Heart right ventricle (tissue), 16 donors: ENCODE measurements around the gene RIPK1. TPM values are rescaled to one million over a fixed set of nuclear protein-coding genes. Genes with fewer than 3 reads are reported as not detected.
"Not testable (repeated sequence)": the region's sequence is repeated elsewhere in the genome, so short reads cannot be mapped to it uniquely, and the experiment has no call there.

ENCODE experiments used
- ATAC-seq, 8 donors: fragments of 200-7000 bp; cut with Tn5 transposase; one replicate each; pipeline ENCODE4 v1.9.1; 2020; ENCODE audit warnings: mild to moderate bottlenecking in 8 of 8, moderate library complexity in 8 of 8, moderate number of reproducible peaks in 1 of 8
- DNase-seq, 2 donors: peaks; one replicate each; pipeline ENCODE4 v3.0.0-alpha.2; 2020
- H3K27ac ChIP-seq, 10 donors: fragments of 200-600 bp; sonication (generic) in 2 of 10; one replicate each; pipeline versions ENCODE4 v1.5.0 to v1.8.0; 2020 to 2022; ENCODE audit warnings: mild to moderate bottlenecking in 3 of 10
- H3K27me3 ChIP-seq, 7 donors: fragments of 200-600 bp; one replicate each; pipeline ENCODE4 v1.8.0; 2021 to 2022; ENCODE audit warnings: mild to moderate bottlenecking in 2 of 7
- H3K36me3 ChIP-seq, 9 donors: fragments of 200-600 bp; sonication (generic) in 1 of 9; one replicate each; pipeline versions ENCODE4 v1.5.0 to v1.8.0; 2020 to 2022; ENCODE audit warnings: mild to moderate bottlenecking in 2 of 9
- H3K4me1 ChIP-seq, 9 donors: fragments of 200-600 bp; sonication (generic) in 1 of 9; one replicate each; pipeline versions ENCODE4 v1.5.0 to v1.8.0; 2020 to 2022; ENCODE audit warnings: mild to moderate bottlenecking in 4 of 9
- H3K4me3 ChIP-seq, 10 donors: fragments of 200-600 bp; sonication (generic) in 2 of 10; one replicate each; pipeline versions ENCODE4 v1.5.0 to v1.8.0; 2020 to 2022; ENCODE audit warnings: mild to moderate bottlenecking in 7 of 10, moderate library complexity in 2 of 10
- H3K9me3 ChIP-seq, 11 donors: fragments of 200-600 bp in 10 of 11; sonication (generic) in 2 of 11; one replicate each; pipeline versions ENCODE4 v1.5.0 to v1.8.0; 2013 to 2022; ENCODE audit warnings: mild to moderate bottlenecking in 2 of 11, control low read depth in 1 of 11, moderate library complexity in 1 of 11
- WGBS, 2 donors: extraction: QIAGEN DNeasy Blood & Tissue Kit; methylation state at CpG; one replicate each; pipeline ENCODE4 v1.1.7; 2013; ENCODE audit warnings: inconsistent platforms in 1 of 2; 5-methylcytosine and 5-hydroxymethylcytosine counted together
- intact Hi-C, 10 donors: fragments of 100-400 bp; cut with DNase I; formaldehyde crosslinking; loops; one replicate each; pipeline versions ENCODE4 v1.11.1 to v1.14.2; 2022
- polyA plus RNA-seq, 2 donors: library from polyadenylated mRNA; stranded (reverse); fragments of 200-250 nt; gene quantifications; one replicate each; pipeline ENCODE4 v1.2.3, GENCODE V29; 2013
- total RNA-seq, 10 donors: library from RNA; stranded (reverse); fragmentation: NEBNext Ultra II Directional in 3 of 10; extraction: Animal tissue kit (Norgen Biotek cat#: 25700) in 3 of 10; gene quantifications; one replicate each; pipeline versions ENCODE4 v1.2.1 to v1.2.4, GENCODE V29; 2021 to 2023
- TF ChIP-seq, protein P1 (sequence below), 9 donors: fragments of 200-600 bp; sonication (generic) in 2 of 9; IDR thresholded peaks; one replicate each; pipeline versions ENCODE4 v1.5.0 to v1.8.0; 2021 to 2022; ENCODE audit warnings: antibody characterized with exemption in 9 of 9, mild to moderate bottlenecking in 5 of 9, moderate library complexity in 1 of 9
- donor health status: Arrhythmogenic right ventricular cardiomyopathy.
- donor health status: ischemic (EF 13 %, LVEDD 7.1; RV severe dilation, severe dysfunction).
- donor health status: healthy with polysubstance abuse.
- donor health status: DM: no; HTN: yes; CAD: no.
- donor health status: DM: no; HTN: no; CAD: no.
- donor health status: ischemic (EF 25% LVEDD 6.9; RV normal size, moderate dysfunction).
- donor health status: ischemic (EF 25% LVEDD 5.7; RV mildly dilated, moderate dysfunction).
- donor health status: healthy.
- donor health status: DM: yes; HTN: yes; CAD: no.
- donor health status: Ischemic cardiomyopathy.
- donor health status: ischemic (EF 35%, LVEDD 5.7; RV mildly dilated, moderate dysfunction).
- donor health status: nonischemic (EF 11% LVEDD 7.7; RV severe dilation, severe dysfunction).
- donor health status: DM: yes; HTN: yes; CAD: no.
- donor health status: PGD.
- donor health status: ischemic (EF 29% LVEDD 5.4; RV normal size, mild dysfunction).
- donor health status: nonischemic (EF 23%, LVEDD 6.1; RV moderate dilation, normal function).

RIPK1 gene
- total and polyA plus RNA-seq, 12 donors, result 5.1 to 12.9 (median 6.4) TPM

DNA sequence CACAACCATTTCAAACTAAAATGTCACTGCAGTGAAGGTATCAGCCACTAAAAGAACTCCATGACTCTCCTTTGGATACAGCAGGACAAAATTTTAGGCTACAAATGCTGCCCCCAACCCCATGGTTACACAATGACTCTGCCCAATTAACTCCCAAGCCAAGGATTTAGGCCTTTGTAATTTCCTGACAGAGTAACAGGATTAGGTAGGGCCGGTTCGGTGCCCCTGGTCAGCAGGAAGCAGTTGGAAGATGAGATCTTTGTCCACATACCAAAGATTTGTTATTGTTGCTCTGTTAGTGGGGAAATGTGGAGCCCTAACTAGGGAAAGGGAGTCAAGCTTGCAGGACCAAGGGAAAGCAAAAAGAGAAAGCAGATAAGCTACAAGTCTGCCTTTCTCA is 26.7 kb upstream of the RIPK1 start:
- Histone ChIP-seq H3K9me3 (no peaks in the 10 kb centered on the region), H3K27ac (peak overlapping the region in 1 of 10 donors; percentile 46), H3K36me3 (no peaks in the 10 kb centered on the region), H3K4me3 (no peak overlapping the region), H3K4me1 (peaks cover 0 to 19% (median 5%) of the 10 kb centered on the region in 9 donors), H3K27me3 (no peaks in the 10 kb centered on the region)
- 52 to 75% methylated on average over 2 of the region's 2 CpGs for WGBS, 2 donors
- intact Hi-C loops, result no loop called here
- DNase-seq (no peak), ATAC-seq (peak in 1 of 8 donors; percentile 38)
- TF ChIP-seq, protein P1, sequence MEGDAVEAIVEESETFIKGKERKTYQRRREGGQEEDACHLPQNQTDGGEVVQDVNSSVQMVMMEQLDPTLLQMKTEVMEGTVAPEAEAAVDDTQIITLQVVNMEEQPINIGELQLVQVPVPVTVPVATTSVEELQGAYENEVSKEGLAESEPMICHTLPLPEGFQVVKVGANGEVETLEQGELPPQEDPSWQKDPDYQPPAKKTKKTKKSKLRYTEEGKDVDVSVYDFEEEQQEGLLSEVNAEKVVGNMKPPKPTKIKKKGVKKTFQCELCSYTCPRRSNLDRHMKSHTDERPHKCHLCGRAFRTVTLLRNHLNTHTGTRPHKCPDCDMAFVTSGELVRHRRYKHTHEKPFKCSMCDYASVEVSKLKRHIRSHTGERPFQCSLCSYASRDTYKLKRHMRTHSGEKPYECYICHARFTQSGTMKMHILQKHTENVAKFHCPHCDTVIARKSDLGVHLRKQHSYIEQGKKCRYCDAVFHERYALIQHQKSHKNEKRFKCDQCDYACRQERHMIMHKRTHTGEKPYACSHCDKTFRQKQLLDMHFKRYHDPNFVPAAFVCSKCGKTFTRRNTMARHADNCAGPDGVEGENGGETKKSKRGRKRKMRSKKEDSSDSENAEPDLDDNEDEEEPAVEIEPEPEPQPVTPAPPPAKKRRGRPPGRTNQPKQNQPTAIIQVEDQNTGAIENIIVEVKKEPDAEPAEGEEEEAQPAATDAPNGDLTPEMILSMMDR (IDR thresholded peaks at IDR 0.05), result no peak

DNA sequence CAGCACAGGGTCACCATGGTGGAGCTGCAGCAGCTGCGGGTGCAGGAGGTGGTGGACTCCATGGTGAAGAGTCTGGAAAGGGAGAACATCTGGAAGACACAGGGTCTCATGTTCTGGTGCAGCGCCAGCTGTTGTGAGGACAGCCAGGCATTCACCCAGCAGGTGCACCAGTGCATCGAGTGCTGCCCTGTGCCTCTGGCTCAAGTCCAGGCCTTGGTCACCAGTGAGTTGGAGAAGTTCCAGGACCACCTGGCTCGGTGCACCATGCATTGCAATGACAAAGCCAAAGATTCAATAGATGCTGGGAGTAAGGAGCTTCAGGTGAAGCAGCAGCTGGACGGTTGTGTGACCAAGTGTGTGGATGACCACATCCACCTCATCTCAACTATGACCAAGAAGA is 22.9 kb upstream of the RIPK1 start:
- Histone ChIP-seq H3K27me3 (no peaks in the 10 kb centered on the region), H3K4me1 (peaks cover 0 to 11% (median 4%) of the 10 kb centered on the region in 9 donors), H3K9me3 (no peaks in the 10 kb centered on the region), H3K27ac (no peak overlapping the region), H3K4me3 (no peak overlapping the region), H3K36me3 (no peaks in the 10 kb centered on the region)
- WGBS, 2 donors, result 69 to 72% methylated on average over 5 of the region's 5 CpGs
- TF ChIP-seq, protein P1 (IDR thresholded peaks at IDR 0.05), result no peak
- ATAC-seq, result no peak
- DNase-seq, result no peak
- intact Hi-C loops, result no loop called here

DNA sequence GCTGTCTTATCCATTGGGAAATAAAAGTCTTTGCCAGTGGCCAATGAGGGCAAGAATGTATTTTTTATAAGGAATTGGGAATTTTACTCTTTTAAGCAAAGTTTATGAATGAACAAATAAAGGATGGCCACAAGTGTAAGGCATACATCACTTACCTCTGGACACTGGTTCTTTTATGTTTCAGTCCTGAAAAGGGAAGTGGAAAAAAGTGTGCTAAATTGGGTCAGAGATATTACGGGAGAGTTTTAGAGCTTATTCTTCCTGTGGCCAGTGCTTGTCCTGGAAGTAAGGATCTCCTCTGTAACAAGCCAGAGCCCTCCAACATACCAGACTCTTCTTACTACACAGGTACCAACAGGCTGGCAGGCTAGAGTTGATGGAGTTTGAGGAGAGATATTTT is 22.5 kb upstream of the RIPK1 start:
- Histone ChIP-seq H3K4me3 (no peak overlapping the region), H3K4me1 (peaks cover 0 to 11% (median 4%) of the 10 kb centered on the region in 9 donors), H3K9me3 (no peaks in the 10 kb centered on the region), H3K27me3 (no peaks in the 10 kb centered on the region), H3K27ac (no peak overlapping the region), H3K36me3 (no peaks in the 10 kb centered on the region)
- TF ChIP-seq, protein P1 (IDR thresholded peaks at IDR 0.05), result no peak
- DNase-seq (no peak), ATAC-seq (no peak)
- WGBS, 2 donors, result 66 to 69% methylated on average over 1 of the region's 1 CpG
- intact Hi-C loops, result no loop called here

DNA sequence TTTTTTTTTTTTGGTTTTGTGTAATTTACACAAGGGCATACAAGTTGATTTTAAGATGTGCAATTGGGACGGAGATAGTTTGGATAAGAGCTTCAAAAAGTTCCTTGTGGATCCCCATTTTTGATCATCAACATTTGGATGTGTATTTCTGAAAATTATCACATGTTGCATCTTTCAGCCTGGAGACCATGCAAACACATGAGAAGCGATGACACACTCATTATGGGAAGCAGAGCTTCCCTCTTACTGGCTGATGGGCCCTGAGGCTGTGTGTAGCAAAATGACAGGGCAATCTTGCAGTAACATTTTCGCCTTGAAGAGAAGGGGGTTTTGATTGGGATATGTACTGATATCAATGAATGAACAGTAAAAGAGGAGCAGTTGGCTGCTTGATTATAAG is 22.0 kb upstream of the RIPK1 start:
- Histone ChIP-seq H3K9me3 (no peaks in the 10 kb centered on the region), H3K27ac (no peak overlapping the region), H3K27me3 (no peaks in the 10 kb centered on the region), H3K4me1 (peaks cover 0 to 11% (median 4%) of the 10 kb centered on the region in 9 donors), H3K4me3 (no peak overlapping the region), H3K36me3 (no peaks in the 10 kb centered on the region)
- 91% methylated on average over 3 of the region's 3 CpGs for WGBS, 2 donors
- intact Hi-C loops, result no loop called here
- no peak for DNase-seq
- TF ChIP-seq, protein P1 (IDR thresholded peaks at IDR 0.05), result no peak
- ATAC-seq, result no peak

DNA sequence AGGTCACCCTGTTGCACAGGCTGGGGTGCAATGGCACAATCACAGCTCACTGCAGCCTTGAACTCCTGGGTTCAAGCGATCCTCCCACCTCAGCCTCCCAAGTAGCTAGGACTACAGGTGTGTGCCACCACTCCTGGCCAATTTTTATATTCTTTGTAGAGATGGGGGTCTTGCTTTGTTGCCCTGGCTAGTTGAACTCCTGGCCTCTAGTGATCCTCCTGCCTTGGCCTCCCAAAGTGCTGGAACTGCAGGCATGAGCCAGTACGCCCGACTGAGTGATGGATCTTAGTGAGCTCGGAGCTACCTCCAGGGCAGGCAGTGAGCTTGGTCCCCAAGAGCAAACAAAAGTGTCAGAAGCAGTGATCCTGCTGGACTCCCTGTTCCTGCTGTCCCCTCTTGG is 20.3 kb upstream of the RIPK1 start:
- H3K9me3 ChIP-seq, intact Hi-C loops, H3K36me3 ChIP-seq, H3K4me3 ChIP-seq, DNase-seq, H3K27me3 ChIP-seq, ATAC-seq, H3K27ac ChIP-seq: not testable (repeated sequence)
- 82 to 99% methylated on average over 4 of the region's 4 CpGs for WGBS, 2 donors
- H3K4me1 ChIP-seq, result peaks cover 0 to 20% (median 0%) of the 10 kb centered on the region in 9 donors
